ENCODE measurements around the gene TANK.

- TF ChIP-seq, protein P1, sequence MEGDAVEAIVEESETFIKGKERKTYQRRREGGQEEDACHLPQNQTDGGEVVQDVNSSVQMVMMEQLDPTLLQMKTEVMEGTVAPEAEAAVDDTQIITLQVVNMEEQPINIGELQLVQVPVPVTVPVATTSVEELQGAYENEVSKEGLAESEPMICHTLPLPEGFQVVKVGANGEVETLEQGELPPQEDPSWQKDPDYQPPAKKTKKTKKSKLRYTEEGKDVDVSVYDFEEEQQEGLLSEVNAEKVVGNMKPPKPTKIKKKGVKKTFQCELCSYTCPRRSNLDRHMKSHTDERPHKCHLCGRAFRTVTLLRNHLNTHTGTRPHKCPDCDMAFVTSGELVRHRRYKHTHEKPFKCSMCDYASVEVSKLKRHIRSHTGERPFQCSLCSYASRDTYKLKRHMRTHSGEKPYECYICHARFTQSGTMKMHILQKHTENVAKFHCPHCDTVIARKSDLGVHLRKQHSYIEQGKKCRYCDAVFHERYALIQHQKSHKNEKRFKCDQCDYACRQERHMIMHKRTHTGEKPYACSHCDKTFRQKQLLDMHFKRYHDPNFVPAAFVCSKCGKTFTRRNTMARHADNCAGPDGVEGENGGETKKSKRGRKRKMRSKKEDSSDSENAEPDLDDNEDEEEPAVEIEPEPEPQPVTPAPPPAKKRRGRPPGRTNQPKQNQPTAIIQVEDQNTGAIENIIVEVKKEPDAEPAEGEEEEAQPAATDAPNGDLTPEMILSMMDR (conservative IDR thresholded peaks at IDR 0.05): no peak
- no peak for TF ChIP-seq ZFX (IDR thresholded peaks at IDR 0.05)
Observed at GRCh38 chr2:161165811-161166210, 5.6 kb downstream of the TANK start.

Data from C4-2B (cell line).